A549 treated with Mapracorat at 1 μM for 4 hours (cell line): ENCODE measurements around the gene ARSH. TPM values are rescaled to one million over a fixed set of nuclear protein-coding genes. Genes with fewer than 3 reads are reported as not detected.

ENCODE experiments used
- total RNA-seq: library from RNA; stranded (reverse); fragments of 200-300 nt; extraction: Qiagen RNA extraction; gene quantifications from 5 replicates; pipeline ENCODE4 v1.2.3, GENCODE V29; 2022

The ARSH gene
- not detected in 5 replicates for total RNA-seq

GRCh38 chrX:3006495-3006894, at the start of gene ARSH:
ARSH (plus strand) TSS chrX:3006546; CDS start chrX:3006613, 67 bp downstream.

Other genes starting within 250 kb of the ARSH start
- gene GYG2, start 177.6 kb upstream of the ARSH start, total RNA-seq, result 3.6 to 5.0 TPM (median 4.3 TPM) in 5 replicates
- 12.0 to 15.0 TPM (median 13.8 TPM) in 5 replicates for gene ARSD, start 77.2 kb upstream of the ARSH start, total RNA-seq
- gene ARSF, start 34.9 kb downstream of the ARSH start, total RNA-seq, result not detected in 5 replicates